HG03442 (cell line): Measurements from ENCODE around the gene RARRES1.

ENCODE experiments used
- ATAC-seq: cut with Tn5 transposase; IDR thresholded peaks from one replicate; pipeline ENCODE4 v1.9.1; 2021; ENCODE audit warnings: mild to moderate bottlenecking, moderate library complexity; ENCODE audit not compliant: unreplicated experiment

Gene RARRES1

GRCh38 chr3:158765518-158766205 lies 33.4 kb upstream of the RARRES1 start:
- no peak for ATAC-seq

GRCh38 chr3:158763421-158763820 lies 31.2 kb upstream of the RARRES1 start:
- no peak for ATAC-seq

GRCh38 chr3:158762701-158763100 lies 30.4 kb upstream of the RARRES1 start:
- ATAC-seq = no peak

GRCh38 chr3:158761350-158761749 lies 29.1 kb upstream of the RARRES1 start:
- no peak for ATAC-seq

- ATAC-seq = no peak
These were observed 23.2 kb upstream of the RARRES1 start for GRCh38 chr3:158755421-158755820.

- ATAC-seq = no peak
These were observed 21.6 kb upstream of the RARRES1 start for GRCh38 chr3:158753854-158754253.

GRCh38 chr3:158751316-158751715 lies 19.1 kb upstream of the RARRES1 start:
- no peak for ATAC-seq

- no peak for ATAC-seq
These were observed 17.8 kb upstream of the RARRES1 start for GRCh38 chr3:158750016-158750415.

GRCh38 chr3:158749526-158749925 lies 17.3 kb upstream of the RARRES1 start:
- no peak for ATAC-seq

GRCh38 chr3:158748237-158748828 lies 16.1 kb upstream of the RARRES1 start:
- no peak for ATAC-seq

- ATAC-seq = peak; percentile 13
These were observed 15.2 kb upstream of the RARRES1 start for GRCh38 chr3:158747417-158747816.

GRCh38 chr3:158745551-158745950 lies 13.3 kb upstream of the RARRES1 start:
- no peak for ATAC-seq

- ATAC-seq = no peak
These were observed 12.5 kb upstream of the RARRES1 start for GRCh38 chr3:158744567-158745288.

GRCh38 chr3:158743664-158744566 lies 11.7 kb upstream of the RARRES1 start:
- no peak for ATAC-seq

- no peak for ATAC-seq
These were observed 10.8 kb upstream of the RARRES1 start for GRCh38 chr3:158742871-158743663.

- no peak for ATAC-seq
These were observed 7.4 kb upstream of the RARRES1 start for GRCh38 chr3:158739661-158740060.

- no peak for ATAC-seq
These were observed 6.8 kb upstream of the RARRES1 start for GRCh38 chr3:158739078-158739477.

- no peak for ATAC-seq
These were observed 6.4 kb upstream of the RARRES1 start for GRCh38 chr3:158738653-158739052.

GRCh38 chr3:158737976-158738615 lies 5.8 kb upstream of the RARRES1 start:
- ATAC-seq = no peak

GRCh38 chr3:158737410-158737809 lies 5.2 kb upstream of the RARRES1 start:
- no peak for ATAC-seq
